HG03139 (cell line): ENCODE data around the gene CLEC16A.

ENCODE experiments used
- ATAC-seq: cut with Tn5 transposase; IDR thresholded peaks from one replicate; pipeline ENCODE4 v1.9.1; 2021; ENCODE audit not compliant: unreplicated experiment

The CLEC16A gene

GRCh38 chr16:11149011-11149616 lies 204.8 kb downstream of the CLEC16A start:
- ATAC-seq: no peak

GRCh38 chr16:11150190-11150589 lies 205.8 kb downstream of the CLEC16A start:
- no peak for ATAC-seq

GRCh38 chr16:11151156-11151884 lies 207.0 kb downstream of the CLEC16A start:
- ATAC-seq: no peak

DNA sequence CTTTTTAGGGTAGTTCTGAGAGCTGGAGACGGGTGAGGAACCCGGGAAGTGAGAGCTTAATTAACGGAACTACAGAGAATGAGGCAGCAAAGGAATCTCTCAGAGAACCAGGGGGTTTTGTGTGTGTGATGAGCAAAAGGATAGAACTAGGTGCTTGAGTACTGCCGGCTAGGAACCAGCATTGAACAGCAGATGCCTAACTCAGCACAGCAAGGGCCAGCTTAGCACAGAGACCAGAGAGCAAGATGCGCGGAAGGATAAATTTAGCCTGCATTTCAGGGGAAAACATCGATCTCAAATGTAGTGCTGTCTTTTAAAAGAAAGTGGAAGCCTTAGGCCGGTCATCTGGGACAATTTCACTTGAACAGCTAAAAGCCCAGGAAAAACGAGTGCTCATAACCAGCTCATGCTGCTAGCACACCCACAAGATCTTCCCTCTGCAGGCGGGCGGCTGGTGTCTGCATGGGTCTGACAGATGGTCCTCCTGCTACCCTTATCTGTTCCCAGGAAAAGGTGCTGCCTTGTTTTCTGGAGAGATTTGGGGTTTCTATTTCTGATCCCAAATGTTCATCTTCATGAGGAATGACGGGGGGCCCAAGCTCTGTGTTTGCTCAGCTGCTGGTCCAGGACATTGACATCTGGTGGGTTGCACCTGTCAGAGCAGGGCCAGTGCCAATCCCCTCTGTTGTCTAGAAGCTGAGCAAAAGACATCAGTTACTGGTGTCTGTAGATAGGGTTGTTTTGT lies 207.7 kb downstream of the CLEC16A start:
- no peak for ATAC-seq

DNA sequence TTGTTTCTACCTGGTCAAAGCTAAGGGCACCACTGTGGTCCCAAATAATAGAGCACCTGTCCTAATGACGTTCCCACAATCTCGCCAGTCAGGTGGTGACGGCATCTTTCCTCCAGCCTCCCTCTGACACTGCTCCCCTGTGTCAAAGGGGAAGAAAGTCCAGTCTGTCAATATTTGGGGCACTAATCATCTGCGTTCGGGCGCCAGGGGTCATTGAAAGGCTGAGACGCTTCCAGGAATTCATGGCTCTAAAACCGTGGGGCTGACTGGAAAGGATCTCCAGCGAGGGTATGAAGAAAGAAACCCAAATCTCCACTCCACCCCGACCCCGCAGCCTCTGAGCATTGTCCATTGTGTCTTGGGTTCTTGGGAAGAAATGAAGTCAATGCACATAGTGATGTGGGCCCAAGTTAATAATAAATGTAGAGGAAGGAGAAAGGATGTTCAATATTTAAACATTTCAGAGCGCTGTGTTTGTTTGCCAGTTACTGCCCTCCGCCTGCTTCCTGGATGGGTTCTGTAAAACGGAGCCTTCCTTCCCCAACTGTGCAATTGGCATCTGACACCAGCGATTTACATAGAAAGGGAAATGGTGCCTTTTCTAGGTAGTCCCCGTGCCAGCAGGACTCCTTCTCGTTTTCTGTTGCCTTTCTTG lies 208.4 kb downstream of the CLEC16A start:
- no peak for ATAC-seq

DNA sequence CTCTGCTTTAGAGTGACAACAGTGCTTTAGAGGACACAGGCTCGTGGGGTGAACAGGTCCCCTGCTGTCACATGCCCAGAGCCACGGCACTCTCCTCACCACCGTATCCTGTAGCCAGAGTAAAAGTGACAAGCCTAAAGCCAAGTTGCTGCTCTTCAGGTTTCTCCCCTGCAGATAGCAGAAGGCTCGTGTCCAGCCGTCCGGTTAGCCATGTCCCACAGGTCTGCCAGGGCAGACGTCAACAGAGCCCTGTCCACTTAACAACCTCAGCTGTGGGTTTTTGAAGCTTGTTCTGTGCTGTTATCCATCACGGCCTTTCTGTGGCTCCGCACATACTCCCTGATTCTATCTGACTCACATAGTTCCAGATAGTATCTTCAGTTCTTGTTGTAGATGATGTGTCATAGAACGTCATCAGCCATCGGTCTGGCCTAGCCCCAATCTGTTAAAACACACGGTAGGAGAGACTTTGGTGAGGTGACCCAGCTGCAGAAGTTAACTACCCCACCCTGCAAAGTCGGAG lies 211.0 kb downstream of the CLEC16A start:
- ATAC-seq: no peak

DNA sequence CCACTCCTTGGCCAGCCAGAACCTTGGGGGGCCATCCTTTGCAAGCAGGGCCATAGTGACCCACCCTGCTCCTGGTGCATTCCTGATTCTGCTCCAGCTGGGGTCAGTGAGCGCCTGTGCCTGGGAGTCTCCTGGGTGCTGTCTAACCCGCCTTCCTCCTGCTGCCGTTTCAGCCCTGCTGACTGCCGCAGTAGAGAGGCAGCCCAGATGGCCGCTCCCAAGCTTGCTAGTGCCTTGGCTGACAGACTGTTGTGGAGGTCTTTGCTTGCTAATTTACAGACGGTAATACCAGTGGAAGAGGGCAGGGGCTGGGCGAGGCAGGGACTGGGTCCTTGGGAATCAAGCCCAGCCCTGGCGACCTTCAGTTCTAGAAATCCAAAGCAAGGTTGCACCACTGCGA lies 212.0 kb downstream of the CLEC16A start:
- no peak for ATAC-seq

- no peak for ATAC-seq
Measured at GRCh38 chr16:11157143-11157542, 212.8 kb downstream of the CLEC16A start.

- no peak for ATAC-seq
Measured at GRCh38 chr16:11158018-11158417, 213.7 kb downstream of the CLEC16A start.

DNA sequence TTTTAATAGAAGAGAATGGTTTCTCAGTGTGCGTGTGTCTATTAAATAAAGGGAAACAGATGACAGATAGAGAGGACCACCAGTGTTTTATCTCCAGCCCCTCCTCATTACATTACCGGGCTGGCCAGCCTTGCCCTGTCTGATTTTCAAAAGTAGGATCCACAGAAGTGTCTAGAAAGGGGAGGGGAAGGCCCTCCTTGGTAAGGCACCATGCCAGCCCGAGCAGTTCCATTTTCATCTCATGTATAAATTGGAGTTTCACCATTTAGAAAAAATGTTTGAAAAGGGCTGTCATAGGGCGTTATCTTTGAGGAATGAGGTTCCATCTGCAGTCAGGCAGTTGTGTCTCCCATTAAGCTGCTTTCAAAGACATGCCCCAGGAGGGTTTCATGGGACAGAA lies 214.9 kb downstream of the CLEC16A start:
- ATAC-seq: no peak

GRCh38 chr16:11160676-11161115 lies 216.3 kb downstream of the CLEC16A start:
- no peak for ATAC-seq

GRCh38 chr16:11161439-11161838 lies 217.1 kb downstream of the CLEC16A start:
- ATAC-seq: no peak

GRCh38 chr16:11161974-11162373 lies 217.6 kb downstream of the CLEC16A start:
- ATAC-seq: no peak

DNA sequence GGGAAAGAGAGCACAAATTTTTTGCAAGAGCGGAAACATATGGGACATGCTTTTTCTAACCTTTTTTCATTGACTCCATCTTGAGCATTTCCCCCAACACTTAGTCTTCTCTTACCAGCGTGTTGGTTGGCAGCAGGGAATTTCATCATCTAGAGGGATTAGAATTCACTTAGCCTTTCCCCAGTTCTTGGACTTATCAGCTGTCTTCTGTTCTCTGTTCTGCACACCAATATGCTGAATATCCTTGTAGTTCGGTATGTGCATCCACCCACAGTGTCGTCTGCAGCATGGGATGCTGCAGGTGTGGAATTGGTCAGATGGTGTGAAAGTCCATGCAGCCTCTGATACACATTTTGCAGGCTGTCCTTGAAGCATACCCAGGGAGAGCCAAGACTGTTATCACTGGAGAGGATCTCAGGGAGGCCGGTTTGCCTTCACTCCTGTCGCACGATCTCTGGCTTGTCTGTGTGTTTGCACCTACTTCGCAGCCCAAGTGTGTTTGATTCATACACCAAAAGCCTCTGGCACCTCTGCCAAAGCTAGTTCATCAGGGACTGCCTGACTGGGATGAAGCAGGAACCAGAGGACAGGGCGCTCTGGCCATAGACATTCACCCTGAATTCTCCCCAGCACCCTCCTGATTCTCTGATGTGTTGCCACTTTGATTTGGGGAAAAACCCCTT lies 218.4 kb downstream of the CLEC16A start:
- no peak for ATAC-seq

DNA sequence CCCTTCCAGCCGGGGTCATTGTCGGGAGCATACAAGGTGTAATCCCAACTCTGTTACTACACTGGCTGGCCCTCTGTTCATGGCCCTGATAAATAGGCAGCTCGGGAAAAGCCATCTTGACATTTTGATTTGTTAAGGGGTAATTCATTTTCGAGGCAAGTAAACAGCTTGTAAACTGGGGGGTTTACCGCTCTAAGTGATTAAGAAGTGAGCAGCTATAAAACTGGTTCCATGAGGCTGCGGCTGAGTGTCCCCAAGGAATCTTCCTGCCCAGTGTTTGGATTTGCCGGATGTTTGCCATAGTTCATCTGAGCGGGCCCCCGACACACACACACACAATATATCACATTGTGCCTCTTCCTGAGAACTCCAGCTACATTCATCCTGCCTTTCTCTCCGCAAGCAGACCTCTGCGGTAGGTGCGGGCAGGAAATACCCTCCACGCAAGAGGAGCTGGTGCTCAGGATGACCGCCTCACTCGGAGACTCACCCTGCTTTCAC lies 219.4 kb downstream of the CLEC16A start:
- no peak for ATAC-seq

- no peak for ATAC-seq
Measured at GRCh38 chr16:11164482-11165270, 220.3 kb downstream of the CLEC16A start.

DNA sequence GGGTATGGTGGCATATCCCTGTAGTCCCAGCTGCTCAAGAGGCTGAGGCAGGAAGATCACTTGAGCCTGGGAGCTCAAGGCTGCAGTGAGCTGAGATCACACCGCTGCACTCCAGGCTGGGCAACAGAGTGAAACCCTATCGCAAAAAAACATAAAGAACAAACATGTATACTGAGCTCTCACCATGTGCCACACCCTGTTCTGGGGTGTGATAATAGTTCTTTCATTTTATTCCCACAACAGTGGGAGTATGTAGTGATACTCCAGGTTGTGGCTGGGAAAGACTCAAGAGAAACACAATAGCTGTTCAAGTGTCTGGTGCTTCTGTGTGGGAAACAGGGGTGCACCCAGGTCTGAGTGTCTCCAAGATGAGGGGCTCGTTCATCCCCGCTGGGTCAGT lies 221.0 kb downstream of the CLEC16A start:
- no peak for ATAC-seq

GRCh38 chr16:11165894-11166665 lies 221.7 kb downstream of the CLEC16A start:
- ATAC-seq: no peak

DNA sequence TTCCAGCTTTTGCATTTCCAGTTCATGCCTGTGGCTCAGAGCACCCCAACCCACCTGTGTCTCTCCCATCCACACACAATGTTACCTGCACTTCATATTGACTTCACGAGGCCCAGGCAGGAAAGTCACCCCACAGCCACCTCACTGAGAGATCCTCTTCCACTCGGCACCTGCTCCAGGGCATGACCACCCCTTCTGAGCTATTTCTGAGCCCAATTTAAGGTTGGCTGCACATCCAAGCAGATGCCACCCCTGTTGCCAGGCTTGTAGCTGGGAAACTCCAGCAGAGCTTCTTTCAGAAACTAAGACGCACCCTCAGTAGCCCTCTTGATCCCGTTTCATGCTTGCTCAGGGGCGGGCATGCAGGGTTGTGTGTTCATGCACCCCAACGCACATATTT lies 223.2 kb downstream of the CLEC16A start:
- no peak for ATAC-seq
